GM12891 (cell line): ENCODE results near the gene RANGAP1.

ENCODE experiments used
- DNase-seq: peaks from one replicate; pipeline ENCODE4 v3.0.0; 2011; ENCODE audit warnings: low spot score; ENCODE audit not compliant: insufficient read length
- FAIRE-seq: peaks from 2 replicates; lab custom pipeline; 2011; peaks lifted over from hg19 to GRCh38; lab: Jason Lieb, UNC
- PAX5 ChIP-seq: IDR thresholded peaks from 2 replicates; pipeline ENCODE4 v1.6.1; 2011; ENCODE audit warnings: low read length, moderate library complexity, mild to moderate bottlenecking; ENCODE audit not compliant: insufficient read depth, severe bottlenecking
- POLR2A ChIP-seq: IDR thresholded peaks from 2 replicates; pipeline ENCODE4 v1.6.1; 2011; ENCODE audit warnings: low read depth, low read length, control low read depth
- POLR2AphosphoS5 ChIP-seq: IDR thresholded peaks from 2 replicates; pipeline ENCODE4 v1.6.1; 2011; ENCODE audit warnings: low read depth, low read length, control low read depth
- POU2F2 ChIP-seq: IDR thresholded peaks from 2 replicates; pipeline ENCODE4 v1.6.1; 2011; ENCODE audit warnings: low read depth, mild to moderate bottlenecking, control low read depth, low read length, moderate library complexity
- SPI1 ChIP-seq: IDR thresholded peaks from 2 replicates; pipeline ENCODE4 v1.6.1; 2011; ENCODE audit warnings: low read depth, low read length, control low read depth
- TAF1 ChIP-seq: IDR thresholded peaks from 2 replicates; pipeline ENCODE4 v1.6.1; 2011; ENCODE audit warnings: low read depth, low read length, control low read depth

Gene RANGAP1

GRCh38 chr22:41217553-41218157 is 68.3 kb downstream of the RANGAP1 start:
- peak; percentile 72 for FAIRE-seq
- no peak for TF ChIP-seq POLR2A
- no peak for TF ChIP-seq TAF1
- peak; percentile 80 for TF ChIP-seq SPI1
- TF ChIP-seq POU2F2 = no peak
- no peak for TF ChIP-seq POLR2AphosphoS5
- DNase-seq = peak; percentile 60

DNA sequence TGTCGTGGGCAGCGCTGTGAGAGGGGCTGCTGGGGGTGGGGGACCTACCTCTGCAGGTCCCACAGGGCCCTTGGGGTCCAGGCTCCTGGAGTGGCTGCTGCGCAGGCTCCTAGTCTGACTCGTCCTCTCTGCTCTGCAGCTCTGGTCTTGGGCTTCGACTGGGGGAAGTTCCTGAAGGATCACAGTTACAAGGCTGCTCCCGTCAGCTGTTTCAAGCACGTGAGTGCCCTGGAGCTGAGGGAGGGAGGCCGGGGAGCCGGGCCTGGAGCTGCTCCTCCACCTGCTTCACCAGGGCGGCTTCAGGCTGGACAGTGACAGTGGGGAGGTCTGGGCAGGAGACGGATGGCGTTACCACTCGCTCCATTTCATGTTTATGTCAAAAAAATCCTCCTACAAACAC is 69.0 kb downstream of the RANGAP1 start:
- DNase-seq (no peak), FAIRE-seq (no peak)
- TF ChIP-seq SPI1 (no peak), POLR2AphosphoS5 (no peak), POU2F2 (no peak), PAX5 (no peak), TAF1 (no peak), POLR2A (no peak)

DNA sequence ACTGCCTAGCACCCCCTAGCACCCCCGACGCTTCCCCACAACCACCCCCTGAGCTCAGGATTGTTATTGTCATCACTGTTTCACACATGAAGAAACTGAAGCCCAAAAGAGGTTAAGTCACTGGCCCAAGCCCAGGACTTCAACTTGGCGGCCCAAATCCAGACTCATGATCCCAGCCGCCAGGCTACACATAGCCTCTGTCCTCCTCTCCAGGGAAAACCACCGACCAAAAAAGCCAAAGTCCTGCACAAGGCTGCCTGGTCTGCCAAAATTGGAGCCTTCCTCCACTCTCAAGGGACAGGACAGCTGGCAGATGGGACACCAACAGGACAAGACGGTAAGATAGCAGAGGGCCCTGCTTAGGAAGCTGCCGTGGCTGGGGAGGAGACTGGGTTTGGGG is 70.1 kb downstream of the RANGAP1 start:
- TF ChIP-seq POLR2AphosphoS5 (no peak), TAF1 (no peak), SPI1 (no peak), POLR2A (no peak), PAX5 (no peak), POU2F2 (no peak)
- no peak for FAIRE-seq
- DNase-seq = no peak

DNA sequence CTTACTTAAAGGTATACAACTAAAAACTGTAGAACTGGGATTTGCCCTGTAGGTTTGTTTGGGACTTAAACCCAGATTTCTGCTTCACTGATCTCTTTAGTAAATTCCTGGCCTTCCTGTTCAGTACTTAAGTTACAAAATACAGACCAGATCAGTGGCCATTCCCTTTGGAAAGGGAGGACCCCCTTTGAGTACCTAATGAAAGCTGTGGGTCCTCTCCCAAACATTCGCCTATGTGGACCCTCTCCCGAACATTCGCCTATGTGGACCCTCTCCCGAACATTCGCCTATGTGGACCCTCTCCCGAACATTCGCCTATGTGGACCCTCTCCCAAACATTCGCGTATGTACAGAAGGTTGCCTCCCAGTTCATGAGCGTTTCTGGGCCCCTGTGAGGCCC is 70.6 kb downstream of the RANGAP1 start:
- FAIRE-seq (no peak), DNase-seq (no peak)
- no peak for TF ChIP-seq PAX5
- TF ChIP-seq POLR2AphosphoS5 = no peak
- no peak for TF ChIP-seq POLR2A
- no peak for TF ChIP-seq TAF1
- TF ChIP-seq POU2F2 = no peak
- TF ChIP-seq SPI1 = no peak

DNA sequence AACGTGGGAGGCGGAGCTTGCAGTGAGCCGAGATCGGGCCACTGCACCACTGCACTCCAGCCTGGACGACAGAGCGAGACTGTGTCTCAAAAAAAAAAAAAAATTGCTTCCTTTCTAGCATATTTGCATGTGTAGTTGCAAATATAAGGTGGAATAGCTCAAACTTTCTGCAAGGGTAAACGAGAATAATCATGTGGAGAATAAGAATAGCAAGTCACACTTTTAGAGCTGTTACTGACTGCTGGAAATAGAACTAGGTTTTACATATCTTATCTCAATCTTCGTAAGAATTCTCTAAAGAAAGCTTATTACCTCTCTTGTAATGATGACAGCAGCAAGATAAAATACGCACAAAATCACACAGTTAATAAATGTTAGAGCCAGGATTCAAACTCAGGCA is 79.3 kb downstream of the RANGAP1 start:
- FAIRE-seq (no peak), DNase-seq (no peak)
- TF ChIP-seq POLR2A (no peak), POU2F2 (no peak), SPI1 (no peak), TAF1 (no peak), PAX5 (no peak), POLR2AphosphoS5 (no peak)

DNA sequence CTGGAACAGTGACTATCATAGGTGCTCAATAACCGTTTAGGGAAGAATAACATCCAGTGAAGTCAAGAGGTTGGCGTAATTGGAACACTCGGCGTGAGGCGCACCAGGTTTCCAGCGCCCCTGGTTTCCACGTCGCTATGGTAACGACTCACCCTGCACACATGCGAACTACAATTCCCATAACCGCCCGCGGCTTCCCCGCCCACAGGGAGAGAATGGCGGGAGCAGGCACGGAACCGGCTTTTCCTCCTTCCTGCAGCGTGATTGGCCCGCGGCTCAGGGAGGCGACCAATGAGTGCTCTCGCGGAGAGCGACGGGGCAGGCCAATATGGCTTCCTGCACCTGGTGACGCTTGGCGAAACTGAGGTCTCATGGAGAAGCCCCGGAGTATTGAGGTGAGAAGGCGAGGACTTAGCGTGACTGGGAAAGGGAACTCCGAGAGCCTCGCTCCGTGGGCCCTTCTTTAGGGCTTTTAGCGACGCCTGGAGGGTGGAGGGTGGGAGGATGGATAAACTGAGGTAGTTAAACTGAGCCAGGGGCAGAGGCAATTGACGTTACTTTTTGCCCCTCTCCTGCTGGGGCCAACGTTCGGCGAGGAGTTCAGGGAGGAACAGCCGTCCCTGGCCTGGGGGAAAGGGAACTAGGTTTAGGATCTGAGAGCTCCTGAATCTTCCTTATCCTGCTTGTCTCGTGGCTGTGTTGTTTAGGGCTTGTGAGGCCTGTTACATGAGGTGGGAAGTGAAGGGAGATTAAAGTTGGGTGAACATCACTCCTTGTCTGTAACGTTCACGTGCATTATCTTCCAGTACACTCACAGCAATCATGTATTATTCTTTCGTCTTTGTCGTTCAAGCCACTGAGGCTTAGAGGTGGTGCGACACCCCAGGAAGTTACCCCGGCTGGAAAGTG is 80.7 kb downstream of the RANGAP1 start, which contains the start of gene L3MBTL2:
TSS of gene L3MBTL2 (plus strand) at position 321 of the 909 bp plus-strand sequence. CDS start at position 372, 51 bp downstream.
- peak; percentile 100 for FAIRE-seq
- TF ChIP-seq PAX5 (no peak), SPI1 (0 out of 2 replicates have a peak, but pooled peaks have one; percentile 12), TAF1 (peak; percentile 77), POLR2A (peak; percentile 79), POU2F2 (no peak), POLR2AphosphoS5 (peak; percentile 77)
- peak; percentile 97 for DNase-seq

GRCh38 chr22:41204066-41204465 is 81.9 kb downstream of the RANGAP1 start:
- DNase-seq (no peak), FAIRE-seq (no peak)
- TF ChIP-seq TAF1 (no peak), PAX5 (no peak), SPI1 (peak; percentile 36; the same call in 1 of the 2 replicates)

GRCh38 chr22:41203118-41203517 is 82.9 kb downstream of the RANGAP1 start:
- TF ChIP-seq POU2F2 (no peak), TAF1 (no peak), SPI1 (no peak), POLR2A (no peak), PAX5 (no peak), POLR2AphosphoS5 (no peak)
- DNase-seq (no peak), FAIRE-seq (no peak)

GRCh38 chr22:41201141-41201540 is 84.8 kb downstream of the RANGAP1 start:
- no peak for FAIRE-seq
- TF ChIP-seq POLR2A (no peak), POU2F2 (no peak), PAX5 (no peak), POLR2AphosphoS5 (no peak), TAF1 (no peak), SPI1 (no peak)
- no peak for DNase-seq

DNA sequence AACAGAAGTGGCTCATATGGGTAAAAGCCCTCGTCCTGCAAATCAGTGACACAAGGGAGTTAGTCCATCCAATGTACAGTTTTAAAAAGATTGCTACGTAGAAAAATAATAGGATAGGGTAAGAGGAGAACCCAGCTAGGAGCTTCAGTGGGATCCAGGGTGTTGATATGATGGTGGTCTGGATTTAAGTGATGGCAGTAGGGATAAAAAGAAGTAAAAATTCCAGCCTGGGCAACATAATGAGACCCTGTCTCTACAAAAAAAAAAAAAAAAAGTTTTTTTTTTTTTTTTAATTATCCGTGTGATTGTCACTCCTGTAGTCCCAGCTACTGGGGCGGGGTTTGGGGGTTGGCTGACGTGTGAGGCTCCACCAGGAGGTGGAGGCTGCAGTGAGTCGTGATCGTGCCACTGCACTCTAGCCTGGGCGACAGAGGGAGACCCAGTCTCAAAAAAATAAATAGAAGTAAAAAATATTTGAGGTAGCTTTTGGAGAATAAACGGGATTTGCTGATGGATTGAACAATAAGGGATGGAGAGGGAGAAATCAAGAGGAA is 87.9 kb downstream of the RANGAP1 start:
- TF ChIP-seq POLR2AphosphoS5 (no peak), TAF1 (no peak), POU2F2 (no peak), POLR2A (no peak), SPI1 (no peak), PAX5 (no peak)
- DNase-seq = no peak
- no peak for FAIRE-seq
